GM10266 (cell line): ENCODE measurements around the gene IQGAP2.
"Not testable (repeated sequence)": the region's sequence is repeated elsewhere in the genome, so short reads cannot be mapped to it uniquely, and the experiment has no call there.

ENCODE experiments used
- DNase-seq: peaks from one replicate; pipeline ENCODE4 v3.0.0; 2012; ENCODE audit errors: extremely low spot score
- CTCF ChIP-seq: IDR thresholded peaks from 2 replicates; pipeline ENCODE4 v1.5.1; 2012; ENCODE audit warnings: mild to moderate bottlenecking, low read depth; ENCODE audit not compliant: control insufficient read depth, insufficient read depth; ENCODE audit errors: missing control alignments

The IQGAP2 gene

DNA sequence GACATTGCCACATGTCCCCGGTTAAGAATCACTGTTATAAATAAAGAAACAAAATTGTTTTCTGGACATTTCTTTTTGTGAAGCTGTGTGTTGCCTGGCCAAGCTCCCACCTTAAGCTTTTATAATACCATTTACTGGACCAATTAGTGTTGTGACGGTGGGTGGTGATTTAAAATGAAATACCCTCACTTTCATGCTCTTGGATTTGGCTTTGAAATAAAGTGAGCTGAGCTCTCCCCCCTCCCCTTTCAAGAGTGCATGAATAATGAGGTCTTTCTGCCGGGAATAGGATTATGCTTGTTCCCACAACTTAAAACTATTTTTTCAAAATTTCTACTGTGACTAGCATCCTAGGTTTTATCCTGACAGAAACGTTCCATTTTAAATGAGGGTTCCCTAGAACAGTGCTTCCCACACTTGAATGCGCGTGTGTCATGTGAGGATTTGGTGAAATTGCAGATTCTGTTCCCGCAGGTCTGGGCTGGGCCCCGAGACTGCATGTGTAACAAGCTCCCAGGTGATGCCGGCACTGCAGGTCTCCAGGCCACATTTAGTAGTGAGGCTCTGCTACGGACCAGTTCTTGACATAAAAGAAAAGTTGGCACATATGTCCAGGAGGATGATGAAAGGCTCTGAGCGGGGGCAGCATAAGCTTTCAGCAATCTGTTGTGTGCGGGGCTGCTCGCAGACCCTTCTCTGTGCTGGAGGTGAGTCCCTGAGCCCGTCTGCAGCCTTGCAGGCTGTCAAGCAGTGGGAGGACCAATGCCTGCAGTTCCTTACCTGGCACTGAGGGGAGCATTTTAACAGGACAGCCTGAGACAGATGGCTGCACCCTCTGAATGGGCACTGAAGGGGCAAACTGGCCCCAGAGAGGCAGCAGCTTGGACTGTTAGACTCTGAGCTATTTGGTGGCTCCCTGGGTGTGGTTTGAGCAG is 24.4 kb downstream of the IQGAP2 start:
- DNase-seq: no peak
- TF ChIP-seq CTCF: no peak

GRCh38 chr5:76428550-76428949 is 25.5 kb downstream of the IQGAP2 start:
- not testable (repeated sequence) for DNase-seq

DNA sequence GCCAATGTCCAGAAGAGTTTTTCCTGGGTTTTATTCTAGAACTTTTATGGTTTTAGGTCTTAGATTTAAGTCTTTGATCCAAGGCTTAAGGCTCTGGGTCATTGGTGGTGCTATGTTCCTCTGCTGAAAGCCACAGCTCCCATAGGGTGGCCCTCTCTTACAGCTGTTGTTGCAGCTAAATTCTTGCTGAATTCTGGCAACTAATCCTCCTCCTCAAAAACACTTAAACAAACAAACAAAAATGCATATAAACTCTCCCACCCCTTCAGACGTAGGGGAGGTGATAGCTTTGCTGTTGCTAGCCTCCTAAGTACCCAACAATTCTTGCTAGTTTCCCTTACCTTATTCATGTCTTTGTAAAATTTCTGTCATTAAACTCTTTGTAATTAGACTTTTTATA is 30.2 kb downstream of the IQGAP2 start:
- TF ChIP-seq CTCF: no peak
- no peak for DNase-seq

GRCh38 chr5:76437507-76437906 is 34.4 kb downstream of the IQGAP2 start:
- DNase-seq: not testable (repeated sequence)

GRCh38 chr5:76438025-76438424 is 34.9 kb downstream of the IQGAP2 start:
- TF ChIP-seq CTCF: no peak
- no peak for DNase-seq

DNA sequence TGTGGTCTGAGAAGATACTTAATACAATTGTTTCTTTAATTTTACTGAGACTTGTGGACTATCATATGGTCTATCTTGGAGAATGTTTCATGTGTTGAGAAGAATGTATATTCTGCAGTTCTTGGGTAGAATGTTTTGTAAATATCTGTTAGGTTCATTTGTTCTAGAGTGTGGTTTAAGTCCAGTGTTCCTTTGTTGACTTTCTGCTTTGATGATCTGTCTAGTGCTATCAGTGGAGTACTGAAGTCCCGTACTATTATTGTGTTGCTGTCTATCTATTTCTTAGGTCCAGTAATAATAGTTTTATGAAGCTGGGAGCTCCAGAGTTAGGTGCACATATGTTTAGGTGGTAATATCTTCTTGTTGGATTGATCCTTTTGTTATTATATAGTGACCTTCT is 36.1 kb downstream of the IQGAP2 start:
- DNase-seq: no peak
- no peak for TF ChIP-seq CTCF

GRCh38 chr5:76439929-76440328 is 36.8 kb downstream of the IQGAP2 start:
- TF ChIP-seq CTCF: no peak
- DNase-seq: no peak

GRCh38 chr5:76441101-76441500 is 38.0 kb downstream of the IQGAP2 start:
- no peak for TF ChIP-seq CTCF
- no peak for DNase-seq
